Kidney tubule cell (primary cell): ENCODE data around the gene MBD3.

Experiments used
- DNase-seq: peaks from one replicate; pipeline ENCODE4 v3.0.0-alpha.2; 2018; ENCODE audit warnings: low spot score

The MBD3 gene

GRCh38 chr19:1571358-1571757, 21.3 kb downstream of the MBD3 start:
- no peak for DNase-seq

GRCh38 chr19:1570836-1571235, 21.8 kb downstream of the MBD3 start:
- no peak for DNase-seq

- DNase-seq: no peak
These were observed 22.7 kb downstream of the MBD3 start for GRCh38 chr19:1569997-1570396.

- peak; percentile 81 for DNase-seq
These were observed 24.2 kb downstream of the MBD3 start, which contains the start of gene MEX3D for GRCh38 chr19:1568320-1569019. Gene MEX3D (minus strand): TSS chr19:1568325. CDS start chr19:1568058, 267 bp downstream.

GRCh38 chr19:1567848-1568227, 24.8 kb downstream of the MBD3 start:
- DNase-seq: no peak

- DNase-seq: peak; percentile 44
These were observed 25.4 kb downstream of the MBD3 start for GRCh38 chr19:1567116-1567847.

- peak; percentile 85 for DNase-seq
These were observed 26.1 kb downstream of the MBD3 start for GRCh38 chr19:1566392-1567115.

GRCh38 chr19:1563251-1563650, 29.4 kb downstream of the MBD3 start:
- DNase-seq: no peak

- no peak for DNase-seq
These were observed 31.3 kb downstream of the MBD3 start for GRCh38 chr19:1561236-1561842.

GRCh38 chr19:1560286-1560882, 32.3 kb downstream of the MBD3 start:
- DNase-seq: no peak

- DNase-seq: no peak
These were observed 34.1 kb downstream of the MBD3 start for GRCh38 chr19:1558552-1558951.

- DNase-seq: no peak
These were observed 36.1 kb downstream of the MBD3 start for GRCh38 chr19:1556390-1557070.

- no peak for DNase-seq
These were observed 36.9 kb downstream of the MBD3 start for GRCh38 chr19:1555487-1556389.

GRCh38 chr19:1554968-1555367, 37.7 kb downstream of the MBD3 start:
- DNase-seq: no peak

- DNase-seq: no peak
These were observed 39.2 kb downstream of the MBD3 start for GRCh38 chr19:1553415-1553814.

GRCh38 chr19:1551068-1552040, 41.3 kb downstream of the MBD3 start:
- DNase-seq: no peak

- no peak for DNase-seq
These were observed 43.2 kb downstream of the MBD3 start for GRCh38 chr19:1549332-1549945.

GRCh38 chr19:1540365-1540925, 52.2 kb downstream of the MBD3 start:
- no peak for DNase-seq
